Stimulated activated CD4-positive, alpha-beta T cell treated with anti-CD3 and anti-CD28 coated beads, Interleukin-1b, Interleukin-23, amount 100 ng/mL, for 48 hours (primary cell): ENCODE results near the gene ARRB1.

ENCODE experiments used
- DNase-seq: peaks from one replicate; pipeline ENCODE4 v3.0.0-alpha.2; 2020

The ARRB1 gene

DNA sequence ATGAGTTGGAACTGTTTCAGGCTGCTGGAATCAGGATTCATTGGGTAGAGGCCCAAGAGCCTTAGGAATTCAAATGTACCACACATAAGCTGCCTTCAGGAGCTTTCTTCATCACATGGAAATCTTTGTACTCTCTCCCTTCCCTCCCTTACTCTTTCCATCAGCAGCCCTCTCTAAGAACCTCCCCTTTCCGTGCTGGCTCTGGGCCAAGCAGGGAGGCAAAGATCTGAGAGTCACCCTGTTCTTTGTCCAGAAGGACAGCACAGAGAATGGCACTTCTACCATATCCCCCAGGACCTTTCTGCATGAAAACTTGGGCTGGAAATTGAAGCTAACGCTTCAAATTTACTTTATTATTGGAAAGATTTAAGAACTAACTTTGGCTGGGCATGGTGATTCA is 131.6 kb downstream of the ARRB1 start:
- DNase-seq = no peak

DNA sequence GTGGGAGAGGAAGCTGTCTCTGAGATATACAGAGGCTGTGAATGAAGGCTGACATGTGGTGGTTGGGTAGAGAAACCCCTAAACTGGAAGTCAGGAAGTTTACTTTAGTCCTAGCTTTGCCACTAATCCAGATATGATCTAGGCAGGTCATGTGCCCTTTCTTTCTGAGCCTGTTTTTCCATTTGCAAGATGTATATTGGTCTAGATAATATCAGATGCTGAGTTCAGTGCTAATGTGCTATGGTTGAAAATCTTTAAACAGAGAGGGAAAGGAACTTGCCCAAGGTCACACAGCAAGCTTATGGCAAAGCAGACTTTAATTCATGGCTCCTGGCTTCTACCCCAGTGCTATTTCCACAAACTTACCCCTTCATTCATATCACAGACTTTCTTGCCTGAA is 136.6 kb downstream of the ARRB1 start:
- no peak for DNase-seq

DNA sequence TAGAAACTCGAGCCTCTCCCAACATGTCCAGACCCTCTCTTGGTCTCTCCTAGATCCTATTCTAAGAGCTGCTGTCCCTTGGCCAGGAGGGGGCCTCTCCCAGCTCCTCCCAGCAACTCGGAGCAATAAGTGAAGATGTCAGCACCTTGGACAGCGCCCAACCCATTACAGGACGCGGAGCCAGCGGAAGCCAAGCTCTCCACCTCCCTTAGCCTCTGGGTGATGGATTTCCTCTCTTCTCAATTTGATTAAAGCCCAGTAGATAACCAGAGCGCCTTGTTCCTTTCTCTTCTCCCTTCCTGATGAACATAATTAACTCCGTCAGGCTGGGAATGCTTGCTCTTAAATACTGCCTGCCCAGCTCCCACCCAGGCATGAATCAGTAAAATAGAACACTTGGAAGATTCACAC is 137.0 kb downstream of the ARRB1 start:
- peak; percentile 77 for DNase-seq
